Neural cell (in vitro differentiated cells): ENCODE data around the gene AGPS.
"Not testable (repeated sequence)": the region's sequence is repeated elsewhere in the genome, so short reads cannot be mapped to it uniquely, and the experiment has no call there.

ENCODE experiments used
- CTCF ChIP-seq: fragments of 450-650 bp; IDR thresholded peaks from 2 replicates; pipeline ENCODE4 v1.5.1; 2014; ENCODE audit warnings: antibody characterized with exemption, mild to moderate bottlenecking, moderate library complexity; ENCODE audit not compliant: poor library complexity, severe bottlenecking
- EP300 ChIP-seq: fragments of 450-650 bp; conservative IDR thresholded peaks from 2 replicates; pipeline ENCODE4 v1.6.1; 2014; ENCODE audit warnings: antibody characterized with exemption, mild to moderate bottlenecking, moderate library complexity; ENCODE audit not compliant: poor library complexity, severe bottlenecking
- EZH2 ChIP-seq: fragments of 200-600, 300-800 bp; shearing (Covaris generic), sonication (generic); IDR thresholded peaks from 2 replicates; pipeline ENCODE4 v1.6.1; 2014; ENCODE audit warnings: antibody characterized with exemption, low read length, borderline replicate concordance, mild to moderate bottlenecking; ENCODE audit not compliant: insufficient read depth, poor library complexity, severe bottlenecking
- MXI1 ChIP-seq: fragments of 450-650 bp; conservative IDR thresholded peaks from 2 replicates; pipeline ENCODE4 v1.6.1; 2014; ENCODE audit warnings: antibody characterized with exemption, mild to moderate bottlenecking; ENCODE audit not compliant: poor library complexity, severe bottlenecking
- POLR2AphosphoS5 ChIP-seq: IDR thresholded peaks from 2 replicates; pipeline ENCODE4 v1.6.1; 2012
- RAD21 ChIP-seq: fragments of 450-650 bp; conservative IDR thresholded peaks from 2 replicates; pipeline ENCODE4 v1.6.1; 2014; ENCODE audit warnings: antibody characterized with exemption, mild to moderate bottlenecking, moderate library complexity
- SMC3 ChIP-seq: fragments of 450-650 bp; conservative IDR thresholded peaks from 2 replicates; pipeline ENCODE4 v1.6.1; 2014; ENCODE audit warnings: antibody characterized with exemption, mild to moderate bottlenecking, moderate library complexity; ENCODE audit not compliant: poor library complexity
- TAF1 ChIP-seq: IDR thresholded peaks from 2 replicates; pipeline ENCODE4 v1.6.1; 2012; ENCODE audit warnings: low read depth
- TF ChIP-seq, protein P1 (sequence below): IDR thresholded peaks from 2 replicates; pipeline ENCODE4 v1.6.1; 2012; ENCODE audit warnings: borderline replicate concordance

DNA sequence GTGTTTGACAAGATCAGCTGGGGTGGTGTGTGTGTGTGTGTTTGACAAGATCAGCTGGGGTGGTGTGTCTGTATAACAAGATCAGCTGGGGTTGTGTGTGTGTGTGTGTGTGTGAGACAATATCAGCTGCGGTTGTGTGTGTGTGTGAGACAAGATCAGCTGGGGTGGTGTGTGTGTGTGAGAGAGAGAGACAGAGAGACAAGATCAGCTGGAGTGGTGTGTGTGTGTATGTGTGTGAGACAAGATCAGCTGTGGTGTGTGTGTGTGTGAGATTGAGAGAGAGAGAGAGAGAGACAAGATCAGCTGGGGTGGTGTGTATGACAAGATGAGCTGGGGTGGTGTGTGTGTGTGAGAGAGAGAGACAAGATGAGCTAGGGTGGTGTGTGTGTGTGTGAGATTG, 41.5 kb upstream of the AGPS start:
- not testable (repeated sequence) for TF ChIP-seq EZH2, EP300, POLR2AphosphoS5, CTCF, TAF1, RAD21, SMC3, MXI1
- TF ChIP-seq, protein P1, sequence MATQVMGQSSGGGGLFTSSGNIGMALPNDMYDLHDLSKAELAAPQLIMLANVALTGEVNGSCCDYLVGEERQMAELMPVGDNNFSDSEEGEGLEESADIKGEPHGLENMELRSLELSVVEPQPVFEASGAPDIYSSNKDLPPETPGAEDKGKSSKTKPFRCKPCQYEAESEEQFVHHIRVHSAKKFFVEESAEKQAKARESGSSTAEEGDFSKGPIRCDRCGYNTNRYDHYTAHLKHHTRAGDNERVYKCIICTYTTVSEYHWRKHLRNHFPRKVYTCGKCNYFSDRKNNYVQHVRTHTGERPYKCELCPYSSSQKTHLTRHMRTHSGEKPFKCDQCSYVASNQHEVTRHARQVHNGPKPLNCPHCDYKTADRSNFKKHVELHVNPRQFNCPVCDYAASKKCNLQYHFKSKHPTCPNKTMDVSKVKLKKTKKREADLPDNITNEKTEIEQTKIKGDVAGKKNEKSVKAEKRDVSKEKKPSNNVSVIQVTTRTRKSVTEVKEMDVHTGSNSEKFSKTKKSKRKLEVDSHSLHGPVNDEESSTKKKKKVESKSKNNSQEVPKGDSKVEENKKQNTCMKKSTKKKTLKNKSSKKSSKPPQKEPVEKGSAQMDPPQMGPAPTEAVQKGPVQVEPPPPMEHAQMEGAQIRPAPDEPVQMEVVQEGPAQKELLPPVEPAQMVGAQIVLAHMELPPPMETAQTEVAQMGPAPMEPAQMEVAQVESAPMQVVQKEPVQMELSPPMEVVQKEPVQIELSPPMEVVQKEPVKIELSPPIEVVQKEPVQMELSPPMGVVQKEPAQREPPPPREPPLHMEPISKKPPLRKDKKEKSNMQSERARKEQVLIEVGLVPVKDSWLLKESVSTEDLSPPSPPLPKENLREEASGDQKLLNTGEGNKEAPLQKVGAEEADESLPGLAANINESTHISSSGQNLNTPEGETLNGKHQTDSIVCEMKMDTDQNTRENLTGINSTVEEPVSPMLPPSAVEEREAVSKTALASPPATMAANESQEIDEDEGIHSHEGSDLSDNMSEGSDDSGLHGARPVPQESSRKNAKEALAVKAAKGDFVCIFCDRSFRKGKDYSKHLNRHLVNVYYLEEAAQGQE: not testable (repeated sequence)
